Stimulated activated CD4-positive, alpha-beta T cell treated with anti-CD3 and anti-CD28 coated beads, Interleukin-1b, Interleukin-23, amount 100 ng/mL, for 4 hours (primary cell): ENCODE results near the gene CEP63.
"Not testable (repeated sequence)": the region's sequence is repeated elsewhere in the genome, so short reads cannot be mapped to it uniquely, and the experiment has no call there.

Experiments
- DNase-seq, 2 donors: peaks; one replicate each; pipeline ENCODE4 v3.0.0-alpha.2; 2020; ENCODE audit warnings: low read depth in 2 of 2

CEP63 gene

DNA sequence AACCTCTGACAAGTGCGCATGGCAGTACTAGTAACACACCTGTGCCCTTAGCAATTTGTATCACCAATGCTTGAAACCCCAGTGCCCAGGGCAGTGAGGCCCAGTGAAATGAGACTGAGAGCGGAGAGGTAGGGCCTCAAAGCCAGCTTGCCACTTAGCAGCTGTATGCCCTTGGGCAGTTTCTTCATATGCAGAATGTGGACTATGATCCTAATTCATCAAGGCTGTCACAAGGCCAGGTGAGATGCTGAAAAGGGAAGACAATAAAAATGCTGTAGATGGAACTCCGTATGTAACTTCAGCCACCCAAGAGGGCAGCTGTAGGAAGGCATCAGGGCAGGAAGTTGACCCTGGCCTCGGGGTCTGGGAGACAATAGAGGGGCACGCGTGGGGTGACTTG, 90.6 kb downstream of the CEP63 start:
- no peak for DNase-seq

DNA sequence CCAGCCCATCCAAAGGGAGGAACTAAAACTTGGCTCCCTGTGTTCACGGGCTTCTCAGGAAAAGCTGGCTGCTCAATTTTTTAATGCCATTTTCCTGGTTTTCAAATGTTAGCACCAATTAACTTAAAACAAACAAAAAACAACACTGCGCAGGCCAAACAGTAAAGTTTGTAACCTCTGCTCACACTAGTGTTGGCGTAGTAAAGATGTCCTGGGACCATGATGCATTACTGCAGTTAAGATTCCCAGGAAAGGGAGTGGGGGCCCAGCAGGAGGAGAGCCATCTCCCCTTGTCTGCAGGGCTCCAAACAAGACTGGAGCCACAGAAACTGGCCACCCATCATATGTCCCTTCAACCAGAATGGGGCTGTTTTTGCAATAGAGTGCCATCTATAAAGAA, 91.0 kb downstream of the CEP63 start:
- no peak for DNase-seq

DNA sequence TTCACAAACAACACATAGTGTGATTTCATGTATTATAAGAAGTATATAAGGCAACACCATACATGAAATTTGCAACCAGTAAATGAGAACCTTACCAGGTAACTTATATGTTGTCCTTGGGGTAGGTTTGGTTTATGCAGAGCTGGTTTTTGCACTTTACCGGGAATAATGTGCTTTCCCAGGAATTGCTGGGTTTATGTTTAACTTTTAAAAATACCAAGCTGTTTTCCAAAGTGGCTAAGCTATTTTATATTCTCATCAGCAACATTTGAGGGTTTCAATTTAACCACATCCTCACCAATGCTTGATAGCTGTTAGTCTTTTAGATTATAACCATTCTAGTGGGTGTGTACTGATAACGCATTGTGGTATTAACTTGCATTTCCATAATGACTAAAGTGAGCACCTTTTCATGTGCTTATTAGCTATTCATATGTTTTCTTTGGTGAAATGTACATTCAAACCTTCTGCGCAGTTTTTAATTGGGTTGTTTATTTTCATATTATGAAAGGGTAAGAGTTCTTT, 93.3 kb downstream of the CEP63 start:
- DNase-seq: no peak

DNA sequence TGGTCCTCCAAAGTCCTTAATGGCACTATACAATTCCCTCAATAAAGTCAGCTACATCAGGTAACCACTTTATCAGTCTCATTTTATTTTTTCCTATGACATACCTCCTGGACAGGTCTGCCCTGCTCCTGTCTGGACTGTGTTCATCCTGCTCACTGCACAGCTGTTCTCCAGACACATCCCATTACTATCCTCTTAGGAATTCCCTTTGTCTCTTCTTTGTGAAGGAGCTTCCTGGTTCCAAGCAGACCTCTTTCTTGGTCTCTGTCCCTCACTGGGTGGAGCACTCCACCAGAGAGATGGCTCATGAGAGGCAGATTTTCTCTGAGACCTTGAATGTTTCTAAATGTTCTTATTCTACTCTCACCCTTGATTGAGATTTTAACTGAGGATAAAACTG, 104.9 kb downstream of the CEP63 start:
- no peak for DNase-seq

DNA sequence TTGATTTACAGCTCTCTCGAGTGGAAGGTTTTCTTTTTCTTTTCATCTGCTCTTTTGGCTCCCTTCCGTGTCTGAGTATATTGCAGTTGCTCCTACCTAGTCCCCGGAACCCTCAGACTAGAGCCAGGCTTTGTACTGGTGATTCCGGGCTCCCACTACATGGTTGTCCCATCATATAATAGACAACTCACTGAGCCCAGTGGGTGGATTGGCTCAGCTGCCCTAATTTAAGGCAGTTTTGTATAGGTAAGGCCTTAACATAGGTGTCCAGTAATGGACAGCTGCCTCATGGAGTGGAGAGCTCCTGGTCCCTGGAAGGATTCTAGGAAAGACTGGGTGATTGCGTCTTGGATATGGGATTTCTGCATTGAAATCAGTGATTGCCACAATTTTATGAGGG, 106.9 kb downstream of the CEP63 start:
- DNase-seq: no peak

DNA sequence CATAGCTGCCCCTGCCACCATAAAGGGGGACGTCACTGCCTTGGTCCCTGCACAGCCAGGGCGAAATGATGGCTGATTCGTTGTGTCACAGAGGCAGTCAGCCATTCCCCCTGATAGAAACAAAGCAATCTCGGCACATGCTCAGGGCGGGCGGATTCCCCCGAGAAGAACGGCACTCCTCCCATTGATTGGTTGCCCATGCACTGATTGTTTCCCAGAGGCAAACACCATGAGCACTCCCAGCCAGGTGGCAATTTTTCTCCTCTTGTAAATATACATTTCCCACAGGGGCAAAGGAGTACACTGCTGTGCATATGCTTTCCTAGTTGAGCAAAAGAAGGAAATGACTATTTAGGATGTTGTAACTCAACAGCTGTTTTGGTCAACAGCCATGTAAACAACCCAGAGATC, 108.5 kb downstream of the CEP63 start:
- DNase-seq: no peak

DNA sequence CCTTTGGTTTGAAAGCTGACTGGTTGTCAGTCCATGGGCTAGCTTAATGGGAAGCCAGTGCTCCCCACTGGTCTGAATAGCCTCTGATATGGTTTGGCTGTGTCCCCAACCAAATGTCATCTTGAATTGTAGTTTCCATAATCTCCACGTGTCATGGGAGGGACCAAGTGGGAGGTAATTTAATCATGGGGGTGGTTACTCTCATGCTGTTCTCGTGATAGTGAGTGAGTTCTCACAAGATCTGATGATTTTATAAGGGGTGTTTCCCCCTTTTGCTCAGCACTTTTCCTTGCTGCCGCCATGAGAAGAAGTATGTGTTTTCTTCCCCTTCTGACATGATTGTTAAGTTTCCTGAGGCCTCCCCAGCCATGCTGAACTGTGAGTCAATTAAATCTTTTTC, 109.1 kb downstream of the CEP63 start:
- DNase-seq: not testable (repeated sequence)

DNA sequence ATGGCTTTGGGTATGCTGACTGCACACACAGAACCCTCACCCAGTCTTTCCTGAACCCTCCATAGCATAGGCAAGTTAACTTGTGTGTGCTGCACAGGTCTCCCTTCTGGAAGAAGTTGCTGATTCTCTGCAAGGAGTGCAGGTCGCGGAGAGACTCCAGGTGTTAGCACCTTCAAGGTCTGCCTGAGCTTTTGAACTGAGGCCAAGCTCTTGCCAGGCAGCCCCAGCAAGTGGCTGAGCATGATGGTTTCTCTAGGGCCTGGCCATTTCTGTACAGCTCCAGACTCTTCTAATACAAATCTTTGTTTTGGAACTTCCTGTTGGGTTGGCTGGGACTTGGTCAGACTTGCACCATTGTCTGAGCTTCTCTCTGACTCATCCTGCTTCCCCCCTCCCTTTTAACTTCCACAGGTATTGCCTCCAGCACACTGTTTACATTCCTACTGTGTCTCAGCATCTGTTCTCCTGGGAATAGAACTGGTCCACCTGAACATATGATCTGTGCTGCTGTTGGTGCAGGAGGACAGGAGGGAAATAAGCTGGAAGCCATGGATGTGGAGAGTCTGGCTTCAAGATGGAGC, 111.6 kb downstream of the CEP63 start:
- no peak for DNase-seq

DNA sequence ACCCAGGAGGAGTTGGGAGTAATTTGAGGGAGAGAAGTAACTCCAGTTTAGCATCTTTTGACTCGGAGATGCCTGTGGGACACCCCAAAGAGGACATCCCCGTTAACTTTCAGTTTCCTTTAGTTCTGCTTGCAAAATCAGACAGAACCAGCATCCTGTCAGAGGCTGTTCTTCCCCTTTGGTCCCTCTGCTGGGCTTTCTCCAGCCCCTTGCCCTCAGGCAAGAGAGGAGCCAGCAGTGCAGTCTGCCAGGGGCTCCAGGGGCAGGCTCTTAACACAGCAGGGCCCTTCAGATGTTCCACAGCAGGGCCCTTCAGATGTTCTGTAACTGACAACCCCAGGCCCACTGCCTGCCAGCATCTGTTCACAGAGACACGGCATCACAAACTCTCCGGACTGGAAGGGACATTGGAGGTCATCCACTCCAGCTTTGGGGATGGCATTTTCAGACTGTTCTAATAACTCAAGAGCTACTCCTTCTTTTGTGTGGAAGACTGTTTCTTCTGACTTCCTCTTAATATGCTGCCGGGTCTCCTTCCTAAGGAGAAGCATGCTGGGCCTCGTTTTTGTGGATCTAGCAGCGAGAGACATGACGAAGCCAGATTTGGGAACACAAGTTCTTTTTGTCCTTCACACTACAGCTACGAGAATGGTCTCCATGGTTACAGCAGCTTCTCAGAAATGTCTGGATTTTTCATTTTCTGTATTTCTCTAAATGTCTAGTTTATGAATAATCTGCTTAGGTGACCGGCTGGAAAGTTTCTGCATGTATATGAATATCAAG, 113.1 kb downstream of the CEP63 start:
- no peak for DNase-seq

DNA sequence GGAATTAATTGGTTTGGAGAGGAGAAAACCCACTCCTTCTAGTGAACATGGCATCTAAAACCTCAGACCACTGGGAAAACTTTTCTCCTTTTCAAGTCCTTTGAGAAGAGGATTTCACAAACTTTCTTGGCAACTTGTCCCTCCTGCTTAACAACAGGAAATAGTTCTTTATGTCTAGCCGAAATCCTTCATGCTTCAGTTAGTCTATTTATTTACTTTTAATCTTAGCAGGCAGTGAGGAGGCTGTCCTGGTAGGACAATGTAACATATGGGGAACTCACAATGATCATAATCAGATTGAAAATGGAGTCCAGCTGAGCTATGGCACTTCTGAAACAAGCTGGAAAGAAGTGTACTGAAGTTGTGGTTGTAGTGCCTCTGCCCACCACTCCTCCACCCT, 114.3 kb downstream of the CEP63 start:
- no peak for DNase-seq

DNA sequence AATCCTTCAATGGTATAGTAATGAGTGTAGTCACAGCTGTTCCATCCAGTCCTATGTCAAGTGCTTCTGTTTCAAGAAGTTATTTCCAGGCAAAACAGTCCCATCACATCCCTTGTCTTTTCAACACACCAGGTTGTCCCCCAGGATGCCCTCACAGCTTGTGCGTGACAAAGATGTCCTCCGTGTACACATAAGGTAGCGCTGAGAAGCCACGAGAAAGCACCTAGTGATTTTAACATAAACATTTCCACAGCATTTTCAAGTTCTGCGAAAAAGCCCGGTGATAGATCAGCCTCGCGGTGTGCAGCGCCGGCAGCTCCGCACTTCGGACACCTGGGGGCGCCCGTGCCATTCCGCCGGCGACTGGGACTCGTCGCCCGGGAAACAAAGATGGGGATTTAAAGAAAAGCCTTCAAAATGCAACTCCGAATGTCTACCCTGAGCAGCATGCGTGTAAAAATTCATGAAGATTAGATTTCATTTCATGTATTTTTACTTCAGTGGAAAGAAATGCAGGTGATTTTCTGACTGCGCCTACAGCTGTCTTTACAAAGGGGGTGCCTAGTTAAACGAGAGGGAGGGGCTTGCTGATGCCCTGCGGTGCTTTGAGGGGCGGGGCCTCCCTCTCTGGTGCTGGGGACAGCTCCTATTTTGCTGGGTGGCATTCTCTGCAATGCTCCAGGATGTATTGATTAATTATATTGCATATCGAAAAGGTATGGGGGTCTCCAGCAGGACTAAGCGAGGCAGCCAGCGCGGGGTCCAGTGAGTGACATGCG, 115.0 kb downstream of the CEP63 start:
- peak; percentile 30 to 60 for DNase-seq

DNA sequence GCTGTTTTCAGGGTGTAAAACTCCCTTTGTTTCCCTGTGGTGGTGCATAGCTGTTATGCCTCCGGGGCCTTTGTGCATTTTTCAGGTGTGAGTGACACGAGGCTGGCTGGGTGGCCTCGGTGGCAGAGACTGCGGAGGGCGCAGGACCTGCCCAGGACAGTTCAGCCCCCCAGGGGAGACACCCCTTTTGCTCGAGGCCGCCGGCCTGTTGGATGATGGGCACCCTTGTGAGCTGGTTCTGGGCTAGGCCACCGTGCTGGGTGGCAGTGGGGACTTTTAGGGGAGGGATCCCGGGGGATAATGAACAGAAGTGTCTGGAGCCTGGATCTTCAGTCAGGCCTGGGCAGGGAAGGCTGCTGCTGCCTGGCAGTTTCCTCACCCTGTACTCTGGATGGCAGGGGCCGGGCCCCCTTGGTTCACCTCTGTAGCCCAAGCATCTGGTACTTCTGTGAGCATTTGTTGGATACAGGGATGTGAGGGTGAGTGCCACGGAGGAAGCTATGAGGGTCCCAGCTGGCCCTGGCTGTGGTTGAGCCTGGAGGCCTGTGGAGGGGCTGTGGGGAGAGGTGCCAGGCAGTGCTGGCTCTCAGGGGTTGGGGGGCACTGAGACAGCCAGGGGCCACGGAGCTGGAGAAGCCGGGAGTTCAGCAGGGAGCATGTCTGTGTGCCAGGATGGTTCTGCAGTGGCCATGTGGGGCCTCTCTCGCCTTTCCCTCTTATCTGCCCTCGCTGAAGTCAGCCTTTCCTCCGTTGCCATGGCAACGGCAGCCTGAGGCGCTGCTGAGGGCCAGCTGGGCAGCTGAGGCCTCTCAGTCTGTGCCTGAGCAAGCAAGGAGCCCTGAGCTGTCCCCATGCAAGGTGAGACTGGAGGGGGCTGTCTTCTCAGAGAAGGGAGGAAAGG, 115.9 kb downstream of the CEP63 start:
- DNase-seq: no peak

DNA sequence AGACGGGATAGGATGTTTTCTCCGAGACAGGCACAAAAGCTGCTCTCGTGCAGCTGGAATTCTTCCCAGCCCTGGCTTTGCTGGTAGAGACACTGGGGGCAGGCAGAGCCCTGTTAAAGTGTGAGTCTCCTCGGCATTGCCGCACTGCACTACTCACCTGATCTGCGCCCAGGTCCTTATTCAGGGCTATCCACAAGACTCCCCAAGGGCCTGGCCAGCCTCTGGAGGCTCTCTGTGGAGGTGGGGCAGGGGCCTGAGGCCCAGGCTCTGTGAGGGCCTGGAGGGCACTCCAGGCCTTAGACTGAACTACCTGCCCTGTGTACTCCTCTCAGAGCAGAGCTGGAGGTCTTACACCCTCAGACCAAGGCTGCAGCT, 116.6 kb downstream of the CEP63 start:
- no peak for DNase-seq

DNA sequence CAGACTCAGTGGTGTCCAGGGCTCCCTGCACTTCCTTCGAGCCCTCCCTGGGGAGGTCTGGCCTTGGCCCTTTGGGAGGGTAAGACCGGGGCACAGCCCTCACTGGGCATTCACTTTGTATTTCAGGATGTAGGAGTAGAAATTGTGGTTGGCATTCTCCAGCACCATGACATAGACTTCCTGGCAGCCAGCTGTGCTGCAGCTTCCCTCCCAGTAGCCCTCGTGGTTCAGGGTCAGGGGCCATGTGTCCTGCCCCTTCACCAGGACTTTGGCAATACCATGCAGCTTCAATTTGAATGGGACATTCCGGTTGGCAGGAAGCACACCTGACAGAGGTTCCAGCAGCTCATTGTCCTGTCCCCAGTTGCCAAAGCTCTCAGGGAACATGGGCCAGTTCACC, 117.6 kb downstream of the CEP63 start:
- no peak for DNase-seq

DNA sequence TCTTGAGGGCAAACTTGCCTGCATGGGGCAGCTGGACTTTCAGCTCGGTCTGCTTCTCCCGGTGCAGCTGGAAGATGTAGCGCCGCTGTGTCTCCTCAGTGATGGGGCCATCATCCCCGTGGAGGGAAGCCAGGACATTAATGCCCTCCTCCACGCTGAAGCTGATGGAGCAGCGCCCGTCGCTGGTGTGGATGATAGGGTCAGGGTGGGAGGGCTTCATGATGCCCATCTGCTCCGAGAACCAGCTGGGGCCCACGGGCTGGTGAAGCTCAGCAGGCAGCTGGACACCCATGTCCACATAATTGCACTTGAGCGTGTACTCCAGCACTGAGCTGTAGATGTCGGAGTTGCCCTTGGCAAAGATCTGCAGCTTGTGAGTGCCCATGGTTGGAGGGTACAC, 118.1 kb downstream of the CEP63 start:
- no peak for DNase-seq

DNA sequence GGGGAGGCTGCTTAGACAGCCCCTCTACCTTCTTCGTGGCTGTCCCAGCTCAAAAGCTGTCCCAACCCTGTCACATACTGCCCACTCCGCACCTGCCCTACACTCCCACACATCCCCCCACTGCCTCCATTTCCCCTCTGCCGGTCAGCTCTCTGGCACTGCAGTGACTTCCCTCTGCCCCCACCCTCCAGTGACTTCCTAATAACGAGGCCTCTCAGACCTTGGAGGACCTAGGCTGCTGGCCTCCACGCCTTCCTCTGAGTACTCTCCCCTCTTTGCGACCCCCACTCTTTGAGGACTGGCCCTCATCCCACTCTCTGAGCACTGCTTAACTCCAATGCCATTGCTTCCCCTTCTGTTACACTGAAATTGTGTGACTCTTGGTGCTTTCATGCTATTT, 119.7 kb downstream of the CEP63 start:
- DNase-seq: no peak

DNA sequence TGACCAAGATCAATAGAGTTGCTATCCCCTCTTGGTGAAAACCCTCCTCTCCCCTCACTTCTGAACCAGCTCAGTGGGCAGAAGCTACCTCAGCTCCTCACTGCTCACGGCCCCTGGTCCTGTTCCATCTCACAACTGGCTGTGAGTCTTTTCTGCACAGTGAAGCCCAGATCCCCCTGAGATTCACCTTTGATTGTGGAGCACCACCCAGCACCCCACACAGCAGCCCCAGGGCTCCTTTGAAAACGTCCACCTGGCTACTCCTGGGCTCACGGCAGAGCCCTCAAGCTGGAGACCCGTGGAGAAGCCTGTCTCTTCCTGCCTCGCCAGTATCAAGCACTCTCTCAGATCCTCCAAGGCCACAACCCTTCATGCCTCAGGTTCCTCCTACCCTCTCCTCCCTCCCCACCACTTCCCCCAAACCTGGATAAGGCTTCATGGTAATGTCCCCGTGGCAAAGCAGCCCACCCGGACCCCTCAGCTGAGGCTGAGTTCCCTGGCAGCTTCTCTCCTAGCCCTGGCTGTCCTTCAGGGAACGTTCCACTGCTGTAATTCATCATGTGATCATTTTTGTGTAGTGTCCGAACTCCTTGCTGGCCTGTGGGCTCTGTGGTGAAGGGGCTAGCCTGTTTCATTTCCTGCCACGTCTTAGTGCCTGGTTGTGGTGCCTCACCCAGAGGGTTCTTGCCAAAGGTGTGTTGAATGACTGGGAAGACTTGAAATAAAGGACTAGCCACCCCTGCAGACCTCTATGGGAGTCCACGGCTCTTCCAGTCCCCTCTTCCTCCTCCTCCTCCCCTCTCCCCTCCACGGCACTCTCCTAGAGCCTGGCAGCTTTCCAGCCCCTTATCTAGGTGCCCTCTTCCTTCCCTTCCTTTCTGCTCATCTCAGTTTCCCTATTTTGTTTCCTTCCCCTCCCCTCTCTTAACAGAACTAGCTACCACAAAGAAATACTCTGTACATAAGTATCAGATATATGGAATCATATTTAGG, 120.5 kb downstream of the CEP63 start:
- DNase-seq: no peak

DNA sequence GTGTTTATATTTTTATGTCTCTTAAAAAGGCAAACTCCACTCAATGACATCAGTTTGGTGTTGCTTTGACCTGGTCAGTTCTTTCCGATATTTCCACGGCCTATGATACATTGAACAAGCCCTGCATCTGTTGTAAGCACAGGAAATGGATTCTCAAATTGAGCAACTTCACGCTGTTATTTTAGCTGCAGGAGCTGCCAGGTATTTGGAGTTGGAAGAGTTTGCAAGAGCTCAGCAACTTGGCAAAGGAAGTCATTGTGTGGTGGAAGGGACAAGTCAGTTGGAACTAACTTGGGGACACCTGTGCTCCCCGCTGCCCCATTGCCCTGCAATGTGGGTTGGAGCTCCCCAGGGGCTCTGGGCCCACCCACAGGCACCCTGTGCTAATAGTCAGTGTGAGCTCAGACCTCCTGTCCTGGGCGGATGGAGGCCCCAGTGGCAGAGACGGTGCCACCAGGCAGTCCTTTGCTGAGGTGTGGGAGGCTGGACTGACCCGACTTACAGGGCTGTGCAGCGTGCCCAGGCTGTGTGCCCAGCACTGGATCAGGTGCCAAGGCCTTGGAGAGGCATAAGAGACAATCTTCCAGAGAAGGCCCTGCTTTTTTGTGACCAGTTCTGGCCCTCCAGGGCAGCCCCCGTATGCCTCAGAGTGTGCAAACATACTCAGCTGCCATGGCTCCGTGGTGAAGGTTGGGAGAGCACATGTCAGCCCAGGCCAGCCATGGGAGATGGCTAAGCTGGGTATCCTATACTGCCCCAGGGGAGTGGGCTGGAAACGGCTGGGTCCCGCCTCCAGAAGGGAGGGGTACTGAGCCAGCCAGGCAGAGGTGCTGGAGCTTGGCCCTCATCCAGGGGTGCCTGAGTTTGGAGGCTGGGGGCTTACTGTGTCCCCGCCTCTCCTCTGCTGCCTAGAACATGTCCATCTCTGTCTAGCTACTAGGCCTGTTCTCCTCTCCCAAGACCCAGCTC, 121.5 kb downstream of the CEP63 start:
- DNase-seq: no peak

DNA sequence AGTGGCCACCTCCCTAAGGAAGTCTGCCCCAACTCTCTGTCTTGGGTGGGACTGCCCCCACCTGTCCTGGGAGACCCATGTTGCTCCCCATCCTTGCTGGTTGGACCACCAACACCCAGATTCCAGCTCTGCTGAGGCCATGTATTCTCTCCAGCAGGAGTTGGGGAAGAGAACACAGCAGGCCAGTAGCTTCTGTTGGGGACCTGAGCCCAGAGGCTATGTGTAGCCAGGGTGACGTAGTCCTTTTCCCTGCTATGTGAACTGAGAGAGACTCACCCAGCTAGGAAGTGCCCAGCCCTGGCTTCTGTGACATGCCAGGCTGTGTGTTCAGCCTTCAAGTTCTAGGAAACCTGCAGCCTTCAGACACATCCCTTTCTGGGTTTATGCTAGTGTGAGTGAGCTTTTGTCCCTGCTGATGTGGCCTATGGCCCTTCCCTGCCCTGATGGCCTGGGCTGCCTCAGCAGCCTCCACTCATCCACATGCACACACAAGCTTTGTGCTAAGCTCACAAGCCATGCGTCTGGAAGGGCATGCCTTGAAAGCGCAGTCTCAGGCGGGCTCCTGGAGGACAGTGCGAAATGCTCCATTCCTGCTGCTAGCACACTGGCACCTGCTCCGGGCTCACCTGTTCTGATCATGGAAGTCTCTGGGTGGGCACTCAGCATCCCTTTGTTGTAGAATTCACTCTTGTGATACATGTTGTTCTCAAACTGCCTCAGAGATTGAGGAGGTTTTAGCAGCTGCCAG, 122.3 kb downstream of the CEP63 start:
- DNase-seq: no peak
